CD14-positive monocyte (primary cell): ENCODE results near the gene IGF2BP2. TPM values are rescaled to one million over a fixed set of nuclear protein-coding genes. Genes with fewer than 3 reads are reported as not detected.
A peak's percentile ranks its signal among the peaks of the same experiment; 100 is the strongest.

Experiments used
- DNase-seq, 3 donors: peaks; one replicate each; pipeline ENCODE4 v3.0.0-alpha.2; 2011 to 2022
- H2AFZ ChIP-seq: 2 replicates; pipeline ENCODE4 v1.6.0; 2012; ENCODE audit warnings: mild to moderate bottlenecking, low read depth, low read length, inconsistent platforms; ENCODE audit not compliant: insufficient read depth, poor library complexity, severe bottlenecking
- H3K27ac ChIP-seq, 2 donors: 1 replicate in 1 of 2; 2 replicates in 1 of 2; pipeline ENCODE4 v1.5.1; 2012 to 2013; ENCODE audit warnings: low read length in 2 of 2, control low read depth in 1 of 2, inconsistent platforms in 1 of 2, low read depth in 1 of 2, mild to moderate bottlenecking in 1 of 2
- H3K27me3 ChIP-seq, 2 donors: one replicate each; pipeline versions ENCODE4 v1.6.0 to v1.6.1; 2011 to 2013; ENCODE audit warnings: low read length in 2 of 2; ENCODE audit not compliant: control insufficient read depth in 2 of 2, insufficient read depth in 2 of 2
- H3K36me3 ChIP-seq, 2 donors: replicated peaks in 1 of 2; 1 replicate in 1 of 2; 2 replicates in 1 of 2; pipeline versions ENCODE4 v1.5.1 to v1.6.1; 2012 to 2013; ENCODE audit warnings: low read length in 2 of 2, control low read depth in 1 of 2, inconsistent platforms in 1 of 2, mild to moderate bottlenecking in 1 of 2; ENCODE audit not compliant: insufficient read depth in 2 of 2, control insufficient read depth in 1 of 2
- H3K4me1 ChIP-seq, 2 donors: 1 replicate in 1 of 2; 2 replicates in 1 of 2; pipeline versions ENCODE4 v1.5.1 to v1.6.1; 2012 to 2013; ENCODE audit warnings: low read length in 2 of 2, control low read depth in 1 of 2, inconsistent platforms in 1 of 2, mild to moderate bottlenecking in 1 of 2, moderate library complexity in 1 of 2; ENCODE audit not compliant: insufficient read depth in 2 of 2, control insufficient read depth in 1 of 2
- H3K4me2 ChIP-seq: replicated peaks from 2 replicates; pipeline ENCODE3; 2012; ENCODE audit warnings: low read length, moderate library complexity, mild to moderate bottlenecking; ENCODE audit not compliant: poor library complexity, severe bottlenecking; ENCODE audit errors: extremely low read depth
- H3K4me3 ChIP-seq, 3 experiments: fragments of 200-600 bp in 1 of 3; sonication (generic) in 1 of 3; replicated peaks in 1 of 3; 1 replicate in 2 of 3; 2 replicates in 1 of 3; pipeline ENCODE4 v1.5.1; 2011 to 2013; ENCODE audit warnings: low read length in 3 of 3, mild to moderate bottlenecking in 3 of 3, control low read depth in 2 of 3, low read depth in 2 of 3, inconsistent platforms in 1 of 3, moderate library complexity in 1 of 3
- H3K79me2 ChIP-seq: 2 replicates; pipeline ENCODE4 v1.6.0; 2012; ENCODE audit warnings: mild to moderate bottlenecking, control low read depth, inconsistent platforms, low read length, moderate library complexity; ENCODE audit not compliant: insufficient read depth
- H3K9ac ChIP-seq: 2 replicates; pipeline ENCODE4 v1.6.0; 2017; ENCODE audit warnings: low read length, mild to moderate bottlenecking; ENCODE audit not compliant: insufficient read depth, poor library complexity, severe bottlenecking
- H3K9me3 ChIP-seq, 2 donors: replicated peaks in 1 of 2; 1 replicate in 1 of 2; 2 replicates in 1 of 2; pipeline versions ENCODE4 v1.5.1 to v1.6.1; 2012 to 2013; ENCODE audit warnings: low read length in 2 of 2, control low read depth in 1 of 2; ENCODE audit not compliant: control insufficient read depth in 1 of 2, insufficient read depth in 1 of 2
- H4K20me1 ChIP-seq: 2 replicates; pipeline ENCODE4 v1.6.0; 2012; ENCODE audit warnings: mild to moderate bottlenecking, low read length, control low read depth, moderate library complexity; ENCODE audit not compliant: insufficient read depth
- H3K27ac Mint-ChIP-seq, 7 donors: one replicate each; pipeline ENCODE4 v1.8.0; 2020; ENCODE audit warnings: mild to moderate bottlenecking in 7 of 7, mixed read lengths in 7 of 7, moderate library complexity in 6 of 7, inconsistent platforms in 2 of 7
- H3K27me3 Mint-ChIP-seq, 3 donors: one replicate each; pipeline ENCODE4 v1.8.0; 2021 to 2022; ENCODE audit warnings: low read depth in 3 of 3, mild to moderate bottlenecking in 3 of 3, mixed read lengths in 3 of 3, moderate library complexity in 3 of 3, inconsistent platforms in 1 of 3
- H3K36me3 Mint-ChIP-seq, 2 donors: one replicate each; pipeline ENCODE4 v1.8.0; 2020; ENCODE audit warnings: mixed read lengths in 2 of 2, inconsistent platforms in 1 of 2, mild to moderate bottlenecking in 1 of 2
- H3K4me1 Mint-ChIP-seq: one replicate; pipeline ENCODE4 v1.8.0; 2020; ENCODE audit warnings: mild to moderate bottlenecking, mixed read lengths
- H3K4me3 Mint-ChIP-seq, 2 donors: one replicate each; pipeline ENCODE4 v1.8.0; 2020; ENCODE audit warnings: mild to moderate bottlenecking in 2 of 2, mixed read lengths in 2 of 2, moderate library complexity in 1 of 2
- H3K9me3 Mint-ChIP-seq, 7 donors: one replicate each; pipeline ENCODE4 v1.8.0; 2020 to 2022; ENCODE audit warnings: mixed read lengths in 7 of 7, mild to moderate bottlenecking in 6 of 7, moderate library complexity in 6 of 7, inconsistent platforms in 2 of 7
- CTCF ChIP-seq: fragments of 200-600 bp; IDR thresholded peaks from one replicate; pipeline ENCODE4 v1.8.0; 2022; ENCODE audit warnings: antibody characterized with exemption, mild to moderate bottlenecking
- WGBS: methylation state at CpG from one replicate; pipeline ENCODE4 v1.1.5; 2013; ENCODE audit warnings: missing lambda C conversion rate; ENCODE audit not compliant: insufficient coverage; 5-methylcytosine and 5-hydroxymethylcytosine counted together
- intact Hi-C, 2 donors: fragments of 100-400 bp; cut with micrococcal nuclease; formaldehyde crosslinking; loops; one replicate each; pipeline versions ENCODE4 v1.15.0 to v1.15.1; 2023
- polyA plus RNA-seq, 3 donors: library from polyadenylated mRNA; depleted of rRNA in 1 of 3; unstranded in 2 of 3; stranded (reverse) in 1 of 3; fragments of 300-500 nt in 2 of 3; fragments of >200 nt in 1 of 3; fragmentation: Illumina TruSeq in 2 of 3; gene quantifications; 1 replicate in 2 of 3; 2 replicates in 1 of 3; pipeline ENCODE4 v1.2.3, GENCODE V29; 2012 to 2021

IGF2BP2 gene
- polyA plus RNA-seq, 3 donors = 0.78 to 2.8 (median 1.00) TPM

GRCh38 chr3:185797993-185798830 lies 26.6 kb downstream of the IGF2BP2 start:
- Histone ChIP-seq H4K20me1 (peaks cover 4% of the 10 kb centered on the region), H3K9me3 (no peaks in the 10 kb centered on the region), H3K4me2 (peak overlapping the region; percentile 26), H3K9ac (no peak overlapping the region), H3K4me3 (no peak overlapping the region), H3K36me3 (no peaks in the 10 kb centered on the region), H3K27me3 (no peaks in the 10 kb centered on the region), H2AFZ (no peak overlapping the region), H3K79me2 (peaks cover 81% of the 10 kb centered on the region), H3K27ac (no peak overlapping the region), H3K4me1 (peaks cover 43 to 50% of the 10 kb centered on the region in 2 donors)
- peak overlapping the region in 2 of 7 donors; percentile 4 to 35 for H3K27ac Mint-ChIP-seq
- no peak for TF ChIP-seq CTCF
- intact Hi-C loops = no loop called here
- peaks cover 63% of the 10 kb centered on the region for H3K4me1 Mint-ChIP-seq
- peaks cover 0 to 6% (median 0%) of the 10 kb centered on the region in 7 donors for H3K9me3 Mint-ChIP-seq
- no peak overlapping the region for H3K4me3 Mint-ChIP-seq
- 75% methylated on average over 3 of the region's 8 CpGs for WGBS
- no peaks in the 10 kb centered on the region for H3K27me3 Mint-ChIP-seq
- no peak for DNase-seq
- H3K36me3 Mint-ChIP-seq = peaks cover 0 to 2% of the 10 kb centered on the region in 2 donors

GRCh38 chr3:185797108-185797881 lies 27.5 kb downstream of the IGF2BP2 start:
- H4K20me1 ChIP-seq = peaks cover 4% of the 10 kb centered on the region
- intact Hi-C loops = no loop called here

More at GRCh38 chr3:185797108-185797881, 27.5 kb downstream of the IGF2BP2 start:
- Mint-ChIP-seq H3K4me3 (no peak overlapping the region), H3K27me3 (no peaks in the 10 kb centered on the region), H3K36me3 (peaks cover 0 to 2% of the 10 kb centered on the region in 2 donors), H3K4me1 (peaks cover 58% of the 10 kb centered on the region), H3K9me3 (peaks cover 0 to 6% (median 0%) of the 10 kb centered on the region in 7 donors), H3K27ac (peak overlapping the region in 5 of 7 donors; percentile 28 to 80 (median 46))
- peaks cover 86% of the 10 kb centered on the region for H3K79me2 ChIP-seq
- H3K36me3 ChIP-seq = no peaks in the 10 kb centered on the region
- peaks cover 43 to 50% of the 10 kb centered on the region in 2 donors for H3K4me1 ChIP-seq
- no peaks in the 10 kb centered on the region for H3K27me3 ChIP-seq
- no peak for DNase-seq
- H3K9me3 ChIP-seq = no peaks in the 10 kb centered on the region
- no peak overlapping the region for H3K9ac ChIP-seq
- H3K4me2 ChIP-seq = no peak overlapping the region
- H3K4me3 ChIP-seq = no peak overlapping the region
- TF ChIP-seq CTCF = no peak
- 93% methylated on average over 3 of the region's 8 CpGs for WGBS
- no peak overlapping the region for H2AFZ ChIP-seq
- H3K27ac ChIP-seq = no peak overlapping the region
